H9 (cell line): ENCODE data around the gene RASA3. TPM values are rescaled to one million over a fixed set of nuclear protein-coding genes. Genes with fewer than 3 reads are reported as not detected.

Source experiments
- DNase-seq: peaks from one replicate; pipeline ENCODE4 v3.0.0-alpha.2; 2017
- H2AFZ ChIP-seq: one replicate; pipeline ENCODE4 v1.6.1; 2013; ENCODE audit warnings: mild to moderate bottlenecking, low read length, control low read depth, moderate library complexity
- H2AK5ac ChIP-seq: 2 replicates; pipeline ENCODE4 v1.6.1; 2013; ENCODE audit warnings: low read length, control low read depth, mixed read lengths; ENCODE audit not compliant: insufficient read length
- H2BK120ac ChIP-seq: one replicate; pipeline ENCODE4 v1.6.1; 2013; ENCODE audit warnings: low read depth, mild to moderate bottlenecking, low read length, control low read depth, inconsistent platforms; ENCODE audit not compliant: poor library complexity, severe bottlenecking
- H2BK12ac ChIP-seq: 2 replicates; pipeline ENCODE4 v1.6.1; 2013; ENCODE audit warnings: low read length, control low read depth, mixed read lengths, low read depth; ENCODE audit not compliant: insufficient read length
- H2BK15ac ChIP-seq: 2 replicates; pipeline ENCODE4 v1.6.1; 2013; ENCODE audit warnings: low read depth, low read length, control low read depth
- H2BK20ac ChIP-seq: one replicate; pipeline ENCODE4 v1.6.1; 2013; ENCODE audit warnings: low read depth, mild to moderate bottlenecking, low read length, control low read depth, inconsistent platforms; ENCODE audit not compliant: poor library complexity, severe bottlenecking
- H2BK5ac ChIP-seq: 2 replicates; pipeline ENCODE4 v1.6.1; 2013; ENCODE audit warnings: low read length, control low read depth, mixed read lengths; ENCODE audit not compliant: insufficient read length
- H3K14ac ChIP-seq: 2 replicates; pipeline ENCODE4 v1.6.1; 2013; ENCODE audit warnings: low read length, control low read depth; ENCODE audit not compliant: insufficient read depth
- H3K18ac ChIP-seq: 2 replicates; pipeline ENCODE4 v1.6.1; 2013; ENCODE audit warnings: low read depth, mild to moderate bottlenecking, mixed read lengths, low read length, control low read depth; ENCODE audit not compliant: insufficient read length
- H3K23ac ChIP-seq: 2 replicates; pipeline ENCODE4 v1.6.1; 2013; ENCODE audit warnings: low read length, control low read depth, mixed read lengths, low read depth; ENCODE audit not compliant: insufficient read length
- H3K23me2 ChIP-seq: 2 replicates; pipeline ENCODE4 v1.6.1; 2013; ENCODE audit warnings: low read depth, mild to moderate bottlenecking, mixed read lengths, low read length, control low read depth; ENCODE audit not compliant: insufficient read length, poor library complexity, severe bottlenecking
- H3K27ac ChIP-seq: 2 replicates; pipeline ENCODE4 v1.5.1; 2013; ENCODE audit warnings: low read length, control low read depth, mixed read lengths, low read depth; ENCODE audit not compliant: insufficient read length
- H3K27me3 ChIP-seq: 2 replicates; pipeline ENCODE4 v1.6.1; 2013; ENCODE audit warnings: low read length, control low read depth, inconsistent platforms; ENCODE audit not compliant: insufficient read depth
- H3K4ac ChIP-seq: 2 replicates; pipeline ENCODE4 v1.6.1; 2013; ENCODE audit warnings: low read depth, mild to moderate bottlenecking, control low read depth, inconsistent platforms, low read length, moderate library complexity
- H3K4me1 ChIP-seq: 2 replicates; pipeline ENCODE4 v1.6.1; 2013; ENCODE audit warnings: low read length, control low read depth, inconsistent platforms; ENCODE audit not compliant: insufficient read depth
- H3K4me2 ChIP-seq: 2 replicates; pipeline ENCODE4 v1.6.1; 2013; ENCODE audit warnings: low read length, control low read depth, mixed read lengths; ENCODE audit not compliant: insufficient read length, insufficient read depth
- H3K56ac ChIP-seq: 2 replicates; pipeline ENCODE4 v1.6.1; 2013; ENCODE audit warnings: low read depth, mild to moderate bottlenecking, mixed read lengths, low read length, control low read depth; ENCODE audit not compliant: insufficient read length
- H3K79me1 ChIP-seq: 2 replicates; pipeline ENCODE4 v1.6.1; 2013; ENCODE audit warnings: low read depth, mild to moderate bottlenecking, moderate library complexity, low read length, control low read depth, inconsistent platforms; ENCODE audit not compliant: insufficient read depth, poor library complexity, severe bottlenecking
- H3K79me2 ChIP-seq: 2 replicates; pipeline ENCODE4 v1.6.1; 2013; ENCODE audit warnings: low read length, control low read depth, inconsistent platforms; ENCODE audit not compliant: insufficient read depth
- H3K9ac ChIP-seq: 2 replicates; pipeline ENCODE4 v1.6.1; 2013; ENCODE audit warnings: low read length, control low read depth, mixed read lengths; ENCODE audit not compliant: insufficient read length; ENCODE audit errors: extremely low read depth
- H3K9me3 ChIP-seq: one replicate; pipeline ENCODE4 v1.6.1; 2013; ENCODE audit warnings: low read depth, low read length, inconsistent platforms; ENCODE audit not compliant: control insufficient read depth
- H3T11ph ChIP-seq: one replicate; pipeline ENCODE4 v1.6.1; 2013; ENCODE audit warnings: mild to moderate bottlenecking, low read length, control low read depth, inconsistent platforms
- H4K20me1 ChIP-seq: one replicate; pipeline ENCODE4 v1.6.1; 2013; ENCODE audit not compliant: control insufficient read depth, insufficient read length, insufficient read depth
- H4K5ac ChIP-seq: 2 replicates; pipeline ENCODE4 v1.6.1; 2013; ENCODE audit warnings: low read depth, mild to moderate bottlenecking, mixed read lengths, low read length, control low read depth; ENCODE audit not compliant: insufficient read length
- H4K8ac ChIP-seq: replicated peaks from 2 replicates; pipeline ENCODE4 v1.6.1; 2013; ENCODE audit warnings: low read length, control low read depth, mixed read lengths, low read depth; ENCODE audit not compliant: insufficient read length
- H4K91ac ChIP-seq: 2 replicates; pipeline ENCODE4 v1.6.1; 2013; ENCODE audit warnings: low read depth, mild to moderate bottlenecking, moderate library complexity, mixed read lengths, low read length, control low read depth; ENCODE audit not compliant: insufficient read length
- H3K27ac Mint-ChIP-seq, 3 experiments: 2 replicates in 2 of 3; 3 replicates in 1 of 3; pipeline ENCODE4 v1.8.0; 2020 to 2021; ENCODE audit warnings: mixed read lengths in 3 of 3, mild to moderate bottlenecking in 1 of 3, moderate library complexity in 1 of 3
- H3K27me3 Mint-ChIP-seq: 2 replicates; pipeline ENCODE4 v1.8.0; 2021; ENCODE audit warnings: low read depth, mild to moderate bottlenecking, moderate library complexity, mixed read lengths
- H3K36me3 Mint-ChIP-seq, 3 experiments: 2 replicates in 2 of 3; 3 replicates in 1 of 3; pipeline ENCODE4 v1.8.0; 2020 to 2021; ENCODE audit warnings: low read depth in 3 of 3, mixed read lengths in 3 of 3; ENCODE audit not compliant: insufficient read depth in 1 of 3
- H3K4me1 Mint-ChIP-seq, 2 experiments: 2 replicates each; pipeline ENCODE4 v1.8.0; 2020; ENCODE audit warnings: mixed read lengths in 2 of 2
- H3K4me3 Mint-ChIP-seq, 2 experiments: 2 replicates in 1 of 2; 3 replicates in 1 of 2; pipeline ENCODE4 v1.8.0; 2020 to 2021; ENCODE audit warnings: mild to moderate bottlenecking in 2 of 2, mixed read lengths in 2 of 2, moderate library complexity in 1 of 2
- H3K9me3 Mint-ChIP-seq, 2 experiments: 2 replicates in 1 of 2; 3 replicates in 1 of 2; pipeline ENCODE4 v1.8.0; 2020; ENCODE audit warnings: mild to moderate bottlenecking in 2 of 2, mixed read lengths in 2 of 2, moderate library complexity in 1 of 2
- CTCF ChIP-seq: fragments of 200-600 bp; sonication (generic); conservative IDR thresholded peaks from 3 replicates; pipeline ENCODE4 v1.8.0; 2021; ENCODE audit warnings: antibody characterized with exemption, mild to moderate bottlenecking
- WGBS: extraction: QIAGEN DNeasy Blood & Tissue Kit; methylation state at CpG from one replicate; pipeline ENCODE4 v1.1.7; 2013; ENCODE audit warnings: missing lambda C conversion rate, low lambda C conversion rate, mixed read lengths; ENCODE audit not compliant: insufficient read length; ENCODE audit errors: extremely low coverage; 5-methylcytosine and 5-hydroxymethylcytosine counted together
- total RNA-seq: library from RNA; stranded (reverse); gene quantifications from 2 replicates; pipeline ENCODE4 v1.2.1, GENCODE V29; 2021

Gene RASA3
- total RNA-seq, 1 experiment from 2014 or later: 12.3 TPM

- Histone ChIP-seq H3K27me3 (no peaks in the 10 kb centered on the region), H2BK120ac (no peak overlapping the region), H3K14ac (no peak overlapping the region), H2AK5ac (no peak overlapping the region), H3K4me1 (no peaks in the 10 kb centered on the region), H4K8ac (no peak overlapping the region), H3K9ac (no peak overlapping the region), H3K56ac (no peak overlapping the region), H3K18ac (no peak overlapping the region), H2AFZ (no peak overlapping the region), H3K23ac (no peak overlapping the region), H2BK12ac (no peak overlapping the region), H2BK5ac (no peak overlapping the region), H4K20me1 (no peaks in the 10 kb centered on the region), H4K5ac (no peak overlapping the region), H3K23me2 (no peaks in the 10 kb centered on the region), H3K79me1 (no peaks in the 10 kb centered on the region), H3K4me2 (no peak overlapping the region), H3T11ph (no peak overlapping the region), H2BK20ac (no peak overlapping the region), H4K91ac (no peak overlapping the region), H3K79me2 (no peaks in the 10 kb centered on the region), H2BK15ac (no peak overlapping the region; the same call in 1 of the 2 replicates), H3K27ac (no peak overlapping the region), H3K9me3 (no peaks in the 10 kb centered on the region), H3K4ac (no peak overlapping the region)
- Mint-ChIP-seq H3K4me3 (no peak overlapping the region), H3K27ac (no peak overlapping the region), H3K27me3 (no peaks in the 10 kb centered on the region; the same call in 1 of the 2 replicates), H3K4me1 (peaks cover 6% of the 10 kb centered on the region in 2 experiments), H3K36me3 (no peaks in the 10 kb centered on the region), H3K9me3 (no peaks in the 10 kb centered on the region)
- no CpG with 5 or more reads among the region's 16 CpGs for WGBS
- no peak for DNase-seq
- no peak for TF ChIP-seq CTCF
These were observed 190.7 kb downstream of the RASA3 start for GRCh38 chr13:113941571-113942191.
